IMR-90 (cell line): ENCODE data around the gene PRRC2A. TPM values are rescaled to one million over a fixed set of nuclear protein-coding genes. Genes with fewer than 3 reads are reported as not detected.
A peak's percentile ranks its signal among the peaks of the same experiment; 100 is the strongest.

ENCODE experiments used
- ATAC-seq: fragments of 200-7000 bp; cut with Tn5 transposase; 2 replicates; pipeline ENCODE4 v1.9.1; 2020; ENCODE audit warnings: low read depth, mild to moderate bottlenecking, moderate library complexity
- BruUV-seq: library from RNA; stranded (reverse); fragments of 400-500 nt; replicated peaks from 2 replicates; lab custom pipeline; 2021; lab: Mats Ljungman, UMichigan
- CTCF ChIA-PET: fragments of 300-600 bp; formaldehyde crosslinking; extraction: SDS; loops from one replicate; lab custom pipeline; 2021; ENCODE audit warnings: antibody characterized with exemption; lab: Yijun Ruan, JAX
- POLR2A ChIA-PET: fragments of 300-600 bp; sonication (Branson Sonifier 250); formaldehyde crosslinking; loops from one replicate; lab custom pipeline; 2022; ENCODE audit warnings: antibody characterized with exemption; ENCODE audit not compliant: unreplicated experiment; lab: Charles Lee
- DNase-seq: peaks from one replicate; pipeline ENCODE4 v3.0.0; 2013
- H2AFZ ChIP-seq: replicated peaks from 2 replicates; pipeline ENCODE3; 2013; ENCODE audit warnings: low read length, mild to moderate bottlenecking; ENCODE audit not compliant: poor library complexity
- H2AK5ac ChIP-seq: 2 replicates; pipeline ENCODE4 v1.6.1; 2013; ENCODE audit warnings: low read depth, low read length, inconsistent platforms
- H2AK9ac ChIP-seq: replicated peaks from 2 replicates; pipeline ENCODE3; 2013; ENCODE audit warnings: mild to moderate bottlenecking, low read depth, low read length, moderate library complexity; ENCODE audit not compliant: poor library complexity
- H2BK120ac ChIP-seq: 2 replicates; pipeline ENCODE4 v1.6.1; 2013; ENCODE audit warnings: low read depth, low read length, inconsistent platforms
- H2BK15ac ChIP-seq: 3 replicates; pipeline ENCODE4 v1.6.1; 2013; ENCODE audit warnings: low read depth, low read length, inconsistent platforms
- H2BK20ac ChIP-seq: 2 replicates; pipeline ENCODE4 v1.6.1; 2013; ENCODE audit warnings: low read depth, mild to moderate bottlenecking, inconsistent platforms, low read length, moderate library complexity
- H2BK5ac ChIP-seq: 2 replicates; pipeline ENCODE4 v1.6.1; 2013; ENCODE audit warnings: mild to moderate bottlenecking, low read depth, low read length, inconsistent platforms; ENCODE audit not compliant: poor library complexity, severe bottlenecking
- H3K14ac ChIP-seq: replicated peaks from 2 replicates; pipeline ENCODE4 v1.6.1; 2013; ENCODE audit warnings: low read depth, low read length, inconsistent platforms
- H3K18ac ChIP-seq: 2 replicates; pipeline ENCODE4 v1.6.1; 2013; ENCODE audit warnings: low read depth, low read length, control low read depth
- H3K23ac ChIP-seq: 2 replicates; pipeline ENCODE4 v1.6.1; 2013; ENCODE audit warnings: low read depth, low read length, inconsistent platforms
- H3K27ac ChIP-seq: 2 replicates; pipeline ENCODE4 v1.5.1; 2013; ENCODE audit warnings: mild to moderate bottlenecking, control low read depth, low read length; ENCODE audit not compliant: insufficient read depth
- H3K27me3 ChIP-seq: 2 replicates; pipeline ENCODE4 v1.6.1; 2013; ENCODE audit warnings: low read length; ENCODE audit not compliant: control insufficient read depth, insufficient read depth
- H3K36me3 ChIP-seq: 2 replicates; pipeline ENCODE4 v1.6.1; 2013; ENCODE audit warnings: low read length, mixed read lengths; ENCODE audit not compliant: control insufficient read depth, insufficient read depth
- H3K4ac ChIP-seq: 2 replicates; pipeline ENCODE4 v1.6.1; 2013; ENCODE audit warnings: low read depth, low read length, inconsistent platforms
- H3K4me1 ChIP-seq: 2 replicates; pipeline ENCODE4 v1.6.1; 2013; ENCODE audit warnings: low read length, mixed read lengths; ENCODE audit not compliant: control insufficient read depth, insufficient read depth
- H3K4me2 ChIP-seq: 2 replicates; pipeline ENCODE4 v1.6.1; 2013; ENCODE audit warnings: low read depth, mild to moderate bottlenecking, control low read depth, low read length, moderate library complexity
- H3K4me3 ChIP-seq: 2 replicates; pipeline ENCODE4 v1.5.1; 2013; ENCODE audit warnings: low read depth, mild to moderate bottlenecking, control low read depth, low read length, moderate library complexity; ENCODE audit not compliant: insufficient read depth
- H3K56ac ChIP-seq: 2 replicates; pipeline ENCODE4 v1.6.1; 2013; ENCODE audit warnings: low read length, inconsistent platforms; ENCODE audit not compliant: insufficient read depth; ENCODE audit errors: extremely low read depth
- H3K79me1 ChIP-seq, 2 experiments: 2 replicates each; pipeline ENCODE4 v1.6.1; 2013; ENCODE audit warnings: low read length in 2 of 2, inconsistent platforms in 1 of 2, low read depth in 1 of 2
- H3K9ac ChIP-seq: 2 replicates; pipeline ENCODE4 v1.6.1; 2013; ENCODE audit warnings: low read depth, low read length, control low read depth
- H3K9me1 ChIP-seq: 2 replicates; pipeline ENCODE4 v1.6.1; 2013; ENCODE audit warnings: low read length, inconsistent platforms; ENCODE audit not compliant: insufficient read depth
- H3K9me3 ChIP-seq: 2 replicates; pipeline ENCODE4 v1.6.1; 2013; ENCODE audit warnings: low read length; ENCODE audit not compliant: control insufficient read depth, insufficient read depth
- H4K20me1 ChIP-seq: 2 replicates; pipeline ENCODE4 v1.6.1; 2013; ENCODE audit warnings: low read length, inconsistent platforms; ENCODE audit not compliant: insufficient read depth
- H4K5ac ChIP-seq: 2 replicates; pipeline ENCODE4 v1.6.1; 2013; ENCODE audit warnings: mild to moderate bottlenecking, low read depth, low read length, control low read depth
- H4K8ac ChIP-seq, 2 experiments: 2 replicates each; pipeline ENCODE4 v1.6.1; 2013; ENCODE audit warnings: low read depth in 2 of 2, low read length in 2 of 2, control low read depth in 1 of 2, inconsistent platforms in 1 of 2
- H4K91ac ChIP-seq: 2 replicates; pipeline ENCODE4 v1.6.1; 2013; ENCODE audit warnings: low read depth, low read length, inconsistent platforms; ENCODE audit not compliant: insufficient read depth
- CHD1 ChIP-seq: IDR thresholded peaks from 2 replicates; pipeline ENCODE4 v1.6.1; 2012; ENCODE audit warnings: low read depth, low read length, improper control_type of control experiment
- POLR2A ChIP-seq: IDR thresholded peaks from 2 replicates; pipeline ENCODE4 v1.6.1; 2012; ENCODE audit warnings: mild to moderate bottlenecking, low read depth, low read length
- RFX5 ChIP-seq: IDR thresholded peaks from 2 replicates; pipeline ENCODE4 v1.8.0; 2012; ENCODE audit warnings: low read depth, mild to moderate bottlenecking, low read length, moderate library complexity
- WGBS, 2 experiments: methylation state at CpG; one replicate each; pipeline versions ENCODE4 v1.1.5 to v1.1.7; 2013; ENCODE audit warnings: missing lambda C conversion rate in 2 of 2; ENCODE audit not compliant: insufficient read length in 1 of 2; ENCODE audit errors: extremely low coverage in 2 of 2; 5-methylcytosine and 5-hydroxymethylcytosine counted together
- dilution Hi-C: fragments of 300-500 bp; cut with HindIII; formaldehyde crosslinking; loops from one replicate; pipeline ENCODE4 v1.14.3; 2018; ENCODE audit warnings: low sequenced_read_pairs; ENCODE audit not compliant: unreplicated experiment
- in situ Hi-C: fragments of 300-500 bp; cut with MboI; formaldehyde crosslinking; loops from 3 replicates; pipeline ENCODE4 v1.14.3; 2019; ENCODE audit warnings: low sequenced_read_pairs, inconsistent platforms, mixed read lengths
- intact Hi-C: fragments of 100-400 bp; cut with micrococcal nuclease; formaldehyde crosslinking; loops from 2 replicates; pipeline ENCODE4 v1.10.0; 2022
- polyA plus RNA-seq, 3 experiments: library from polyadenylated mRNA; depleted of rRNA; stranded (reverse); fragments of >200 nt; gene quantifications; 2 replicates each; pipeline ENCODE4 v1.2.3, GENCODE V29; 2012; ENCODE audit warnings: low replicate concordance in 1 of 3
- total RNA-seq: library from RNA; depleted of rRNA; stranded (reverse); fragments of >200 nt; gene quantifications from 2 replicates; pipeline ENCODE4 v1.2.3, GENCODE V29; 2012
- TF ChIP-seq, protein P1 (sequence below): fragments of 150-350 bp; IDR thresholded peaks from 2 replicates; pipeline ENCODE4 v1.6.1; 2017; ENCODE audit warnings: mild to moderate bottlenecking, antibody characterized with exemption, low read length, low read depth

Gene PRRC2A
- total and polyA plus RNA-seq, 2 of the 4 experiments (the other 2 are of a cell fraction) = 7.7 to 88.6 TPM

DNA sequence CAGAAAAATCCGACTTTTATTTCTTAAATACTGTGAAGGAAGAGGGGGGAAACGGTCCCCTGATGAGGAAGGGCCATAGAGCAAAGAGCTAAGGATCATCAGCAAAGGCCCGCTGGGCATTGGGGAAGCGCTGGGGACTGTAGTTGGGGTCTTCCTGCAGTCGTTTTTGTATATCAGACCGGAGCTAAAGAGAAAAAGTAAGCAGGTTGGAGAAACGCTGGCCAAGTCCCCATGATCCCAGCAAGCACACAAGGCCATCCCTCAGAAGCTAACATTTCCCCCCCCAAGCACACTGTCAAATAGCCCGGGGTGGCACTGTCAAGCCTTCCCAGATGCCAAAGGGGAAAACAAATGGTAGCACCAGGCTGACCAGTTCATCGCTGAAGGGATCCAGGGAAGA, 18.5 kb downstream of the PRRC2A start:
- ChIA-PET CTCF (no interaction called here), POLR2A (interaction anchor here (0.7 to 1.3 kb wide), 2 partner anchors 22 to 68 kb away, joined by 3 to 5 read pairs; partner anchors contain the start of gene C6orf47)
- Histone ChIP-seq H4K8ac (no peak overlapping the region), H3K27ac (no peak overlapping the region), H3K56ac (no peak overlapping the region), H3K36me3 (peaks cover 81% of the 10 kb centered on the region), H3K9me1 (no peaks in the 10 kb centered on the region), H3K9ac (no peak overlapping the region), H3K4me3 (no peak overlapping the region), H3K9me3 (no peaks in the 10 kb centered on the region), H2AK9ac (peak overlapping the region; percentile 71), H2BK15ac (no peak overlapping the region), H3K18ac (no peak overlapping the region), H3K14ac (no peak overlapping the region), H3K4me2 (no peak overlapping the region), H2BK20ac (no peak overlapping the region), H3K79me1 (peaks cover 18 to 21% of the 10 kb centered on the region in 2 experiments), H2BK5ac (no peak overlapping the region), H4K5ac (no peak overlapping the region), H2AFZ (no peak overlapping the region), H3K4me1 (no peaks in the 10 kb centered on the region; the same call in 1 of the 2 replicates), H3K23ac (no peak overlapping the region), H4K20me1 (peaks cover 16% of the 10 kb centered on the region), H2BK120ac (no peak overlapping the region), H4K91ac (no peak overlapping the region), H2AK5ac (no peak overlapping the region), H3K27me3 (no peaks in the 10 kb centered on the region), H3K4ac (no peak overlapping the region)
- WGBS, 2 experiments = 80% methylated on average over 3 of the region's 9 CpGs; no CpG with 5 or more reads in 1 of the 2 experiments
- in situ Hi-C loops (no loop called here), dilution Hi-C loops (no loop called here), intact Hi-C loops (no loop called here)
- BruUV-seq = no TSS peak
- DNase-seq (no peak), ATAC-seq (no peak)
- TF ChIP-seq, protein P1, sequence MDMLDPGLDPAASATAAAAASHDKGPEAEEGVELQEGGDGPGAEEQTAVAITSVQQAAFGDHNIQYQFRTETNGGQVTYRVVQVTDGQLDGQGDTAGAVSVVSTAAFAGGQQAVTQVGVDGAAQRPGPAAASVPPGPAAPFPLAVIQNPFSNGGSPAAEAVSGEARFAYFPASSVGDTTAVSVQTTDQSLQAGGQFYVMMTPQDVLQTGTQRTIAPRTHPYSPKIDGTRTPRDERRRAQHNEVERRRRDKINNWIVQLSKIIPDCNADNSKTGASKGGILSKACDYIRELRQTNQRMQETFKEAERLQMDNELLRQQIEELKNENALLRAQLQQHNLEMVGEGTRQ = no peak
- no peak for TF ChIP-seq CHD1
- TF ChIP-seq RFX5 = no peak
- peak; percentile 20; the same call in 1 of the 2 replicates for TF ChIP-seq POLR2A
